HEK293T (cell line): Measurements from ENCODE around the gene EOMES.

Experiments
- ARNT ChIP-seq: fragments of 450-650 bp; IDR thresholded peaks from 2 replicates; pipeline ENCODE4 v1.6.1; 2017; ENCODE audit warnings: mild to moderate bottlenecking
- BHLHE40 ChIP-seq: fragments of 450-650 bp; IDR thresholded peaks from 2 replicates; pipeline ENCODE4 v1.6.1; 2016; ENCODE audit warnings: mild to moderate bottlenecking, moderate library complexity, borderline replicate concordance
- CTBP1 ChIP-seq: fragments of 450-650 bp; IDR thresholded peaks from 2 replicates; pipeline ENCODE4 v1.6.1; 2016; ENCODE audit warnings: borderline replicate concordance
- ELF4 ChIP-seq: fragments of 450-650 bp; IDR thresholded peaks from 2 replicates; pipeline ENCODE4 v1.6.1; 2017; ENCODE audit warnings: antibody characterized with exemption
- FOXA1 ChIP-seq: fragments of 450-650 bp; IDR thresholded peaks from 2 replicates; pipeline ENCODE4 v1.6.1; 2016; ENCODE audit warnings: mild to moderate bottlenecking
- FOXM1 ChIP-seq: fragments of 450-650 bp; IDR thresholded peaks from 2 replicates; pipeline ENCODE4 v1.6.1; 2017; ENCODE audit warnings: mild to moderate bottlenecking, borderline replicate concordance
- SUZ12 ChIP-seq: fragments of 450-650 bp; IDR thresholded peaks from 2 replicates; pipeline ENCODE4 v1.6.1; 2016; ENCODE audit warnings: mild to moderate bottlenecking
- TF ChIP-seq, protein P1 (sequence below): fragments of 450-650 bp; IDR thresholded peaks from 2 replicates; pipeline ENCODE4 v1.6.1; 2016

DNA sequence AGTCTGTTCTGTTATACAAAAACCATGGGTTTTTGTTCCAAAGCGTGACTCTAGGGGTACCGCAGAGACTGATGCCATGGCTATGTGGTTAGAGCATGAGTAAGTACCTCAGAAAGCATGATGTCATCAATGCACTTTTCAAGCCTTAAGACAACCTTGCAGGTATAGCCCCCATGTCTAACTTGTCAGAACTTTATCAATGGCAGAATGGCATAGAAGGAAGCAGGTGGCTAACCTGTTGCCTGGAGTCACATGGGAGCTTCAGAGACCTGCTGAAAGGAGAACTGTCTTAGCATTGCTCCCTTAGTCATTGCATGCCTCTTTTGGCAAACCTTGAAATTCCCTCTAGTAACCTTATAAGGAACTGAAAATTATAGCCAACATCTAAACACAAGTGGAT, 52.5 kb downstream of the EOMES start:
- TF ChIP-seq ARNT (no peak), BHLHE40 (no peak), FOXM1 (no peak), SUZ12 (no peak), ELF4 (no peak), FOXA1 (no peak), CTBP1 (no peak)
- TF ChIP-seq, protein P1, sequence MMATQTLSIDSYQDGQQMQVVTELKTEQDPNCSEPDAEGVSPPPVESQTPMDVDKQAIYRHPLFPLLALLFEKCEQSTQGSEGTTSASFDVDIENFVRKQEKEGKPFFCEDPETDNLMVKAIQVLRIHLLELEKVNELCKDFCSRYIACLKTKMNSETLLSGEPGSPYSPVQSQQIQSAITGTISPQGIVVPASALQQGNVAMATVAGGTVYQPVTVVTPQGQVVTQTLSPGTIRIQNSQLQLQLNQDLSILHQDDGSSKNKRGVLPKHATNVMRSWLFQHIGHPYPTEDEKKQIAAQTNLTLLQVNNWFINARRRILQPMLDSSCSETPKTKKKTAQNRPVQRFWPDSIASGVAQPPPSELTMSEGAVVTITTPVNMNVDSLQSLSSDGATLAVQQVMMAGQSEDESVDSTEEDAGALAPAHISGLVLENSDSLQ: no peak
